Endothelial cell of umbilical vein (primary cell): ENCODE results near the gene ABCD1. TPM values are rescaled to one million over a fixed set of nuclear protein-coding genes. Genes with fewer than 3 reads are reported as not detected.
"Not testable (repeated sequence)": the region's sequence is repeated elsewhere in the genome, so short reads cannot be mapped to it uniquely, and the experiment has no call there.

Experiments
- BruUV-seq: library from RNA; stranded (reverse); fragments of 400-500 nt; replicated peaks from 2 replicates; lab custom pipeline; 2021; lab: Mats Ljungman, UMichigan
- CTCF ChIA-PET: fragments of 300-600, 350-600 bp; sonication (Branson Sonifier 250); formaldehyde crosslinking; loops from one replicate; lab custom pipeline; 2021; ENCODE audit warnings: antibody characterized with exemption, inconsistent platforms; lab: Charles Lee
- POLR2A ChIA-PET: fragments of 300-600, 350-600 bp; sonication (Branson Sonifier 250); formaldehyde crosslinking; loops from one replicate; lab custom pipeline; 2021; ENCODE audit warnings: antibody characterized with exemption, inconsistent platforms; lab: Charles Lee
- DNase-seq: peaks from one replicate; pipeline ENCODE4 v3.0.0-alpha.2; 2011; ENCODE audit warnings: low read depth, low spot score
- FAIRE-seq: peaks from 2 replicates; lab custom pipeline; 2011; peaks lifted over from hg19 to GRCh38; lab: Jason Lieb, UNC
- H2AFZ ChIP-seq: 2 replicates; pipeline ENCODE4 v1.6.0; 2012; ENCODE audit warnings: low read depth, low read length, control low read depth, inconsistent platforms
- H3K27ac ChIP-seq: 2 replicates; pipeline ENCODE4 v1.5.1; 2011; ENCODE audit warnings: low read depth, mild to moderate bottlenecking, control low read depth, low read length, moderate library complexity; ENCODE audit not compliant: insufficient read depth
- H3K27me3 ChIP-seq, 2 experiments: 2 replicates each; pipeline versions ENCODE4 v1.6.0 to v1.6.1; 2011; ENCODE audit warnings: low read length in 2 of 2, mixed read lengths in 1 of 2; ENCODE audit not compliant: control insufficient read depth in 2 of 2, insufficient read depth in 2 of 2
- H3K36me3 ChIP-seq, 2 experiments: 2 replicates in 1 of 2; 3 replicates in 1 of 2; pipeline ENCODE4 v1.5.1; 2011; ENCODE audit warnings: low read length in 2 of 2, mild to moderate bottlenecking in 1 of 2, moderate library complexity in 1 of 2; ENCODE audit not compliant: control insufficient read depth in 2 of 2, insufficient read depth in 2 of 2; ENCODE audit errors: extremely low read depth in 1 of 2
- H3K4me1 ChIP-seq: 3 replicates; pipeline ENCODE4 v1.5.1; 2011; ENCODE audit warnings: mild to moderate bottlenecking, low read length; ENCODE audit not compliant: control insufficient read depth, insufficient read depth; ENCODE audit errors: extremely low read depth
- H3K4me2 ChIP-seq: 2 replicates; pipeline ENCODE4 v1.6.1; 2011; ENCODE audit warnings: low read length, control low read depth, mixed read lengths; ENCODE audit not compliant: insufficient read depth
- H3K4me3 ChIP-seq, 3 experiments: fragments of 200-600 bp in 1 of 3; sonication (generic), shearing (Covaris generic) in 1 of 3; replicated peaks in 1 of 3; 2 replicates each; pipeline ENCODE4 v1.5.1; 2011 to 2016; ENCODE audit warnings: control low read depth in 3 of 3, low read length in 3 of 3, mild to moderate bottlenecking in 2 of 3, inconsistent platforms in 1 of 3, low read depth in 1 of 3, moderate library complexity in 1 of 3; ENCODE audit not compliant: insufficient read depth in 1 of 3
- H3K79me2 ChIP-seq: 2 replicates; pipeline ENCODE4 v1.6.0; 2012; ENCODE audit warnings: low read length, inconsistent platforms; ENCODE audit not compliant: control insufficient read depth, insufficient read depth
- H3K9ac ChIP-seq: replicated peaks from 2 replicates; pipeline ENCODE3; 2011; ENCODE audit warnings: low read length, control low read depth; ENCODE audit not compliant: insufficient read depth; ENCODE audit errors: extremely low read depth
- H3K9me1 ChIP-seq: replicated peaks from 3 replicates; pipeline ENCODE4 v1.6.0; 2011; ENCODE audit warnings: mild to moderate bottlenecking, low read length; ENCODE audit not compliant: control insufficient read depth, insufficient read depth; ENCODE audit errors: extremely low read depth
- H3K9me3 ChIP-seq: replicated peaks from 2 replicates; pipeline ENCODE4 v1.5.1; 2012; ENCODE audit warnings: low read length, inconsistent platforms; ENCODE audit not compliant: control insufficient read depth, insufficient read depth
- H4K20me1 ChIP-seq: replicated peaks from 2 replicates; pipeline ENCODE3; 2011; ENCODE audit warnings: mild to moderate bottlenecking, low read length; ENCODE audit not compliant: control insufficient read depth, insufficient read depth; ENCODE audit errors: extremely low read depth
- CTCF ChIP-seq, 2 donors: IDR thresholded peaks; 1 replicate in 1 of 2; 2 replicates in 1 of 2; pipeline ENCODE4 v1.5.1; 2011; ENCODE audit warnings: low read length in 2 of 2, mild to moderate bottlenecking in 2 of 2, moderate library complexity in 2 of 2, control low read depth in 1 of 2, inconsistent platforms in 1 of 2, low read depth in 1 of 2; ENCODE audit not compliant: insufficient read depth in 1 of 2; ENCODE audit errors: extremely low read depth in 1 of 2
- EZH2 ChIP-seq: IDR thresholded peaks from 2 replicates; pipeline ENCODE4 v1.6.1; 2012; ENCODE audit warnings: borderline replicate concordance, low read depth, mild to moderate bottlenecking, moderate library complexity, low read length, inconsistent platforms; ENCODE audit not compliant: severe bottlenecking
- FOS ChIP-seq: IDR thresholded peaks from 2 replicates; pipeline ENCODE4 v1.6.1; 2011; ENCODE audit warnings: mild to moderate bottlenecking, low read length, moderate library complexity, borderline replicate concordance; ENCODE audit not compliant: insufficient read depth
- GATA2 ChIP-seq: IDR thresholded peaks from 2 replicates; pipeline ENCODE4 v1.7.0; 2011; ENCODE audit warnings: low read depth, mild to moderate bottlenecking, moderate library complexity, mixed read lengths, low read length; ENCODE audit not compliant: insufficient read length, insufficient read depth
- JUN ChIP-seq: IDR thresholded peaks from 2 replicates; pipeline ENCODE4 v1.6.1; 2011; ENCODE audit warnings: borderline replicate concordance, low read depth; ENCODE audit not compliant: insufficient read length, insufficient read depth
- MAX ChIP-seq: IDR thresholded peaks from 2 replicates; pipeline ENCODE4 v1.6.1; 2011; ENCODE audit not compliant: insufficient read depth, insufficient read length
- MYC ChIP-seq: IDR thresholded peaks from one replicate; pipeline ENCODE4 v1.6.1; 2011; ENCODE audit warnings: mild to moderate bottlenecking, low read depth, low read length
- POLR2A ChIP-seq: IDR thresholded peaks from 2 replicates; pipeline ENCODE4 v1.6.1; 2012; ENCODE audit warnings: low read depth, mild to moderate bottlenecking, control low read depth, low read length
- POLR2AphosphoS5 ChIP-seq: IDR thresholded peaks from 2 replicates; pipeline ENCODE4 v1.6.1; 2012; ENCODE audit warnings: low read depth, mild to moderate bottlenecking, control low read depth, low read length, moderate library complexity; ENCODE audit not compliant: insufficient read depth
- dilution Hi-C: fragments of 300-500 bp; cut with MboI; formaldehyde crosslinking; loops from one replicate; pipeline ENCODE4 v1.15.0; 2019; ENCODE audit warnings: low sequenced_read_pairs; ENCODE audit not compliant: extremely low pct_ligation_motif_present
- intact Hi-C: fragments of 100-400 bp; cut with micrococcal nuclease; formaldehyde crosslinking; loops from one replicate; pipeline ENCODE4 v1.10.0; 2022
- polyA plus RNA-seq, 4 experiments: library from polyadenylated mRNA; depleted of rRNA in 3 of 4; stranded (reverse) in 3 of 4; unstranded in 1 of 4; fragments of >200 nt; gene quantifications; 2 replicates each; pipeline versions ENCODE4 v1.2.1 to v1.2.3, GENCODE V29; 2011 to 2012; ENCODE audit warnings: missing spikeins in 1 of 4
- total RNA-seq: library from RNA; stranded (reverse); gene quantifications from 2 replicates; pipeline ENCODE4 v1.2.3, GENCODE V29; 2021

ABCD1 gene
- total and polyA plus RNA-seq, 2 donors (not counting 3 experiments of a cell fraction or from before 2014, with no cell fraction given), result 9.1 to 12.9 TPM

GRCh38 chrX:153699784-153700371, 24.8 kb upstream of the ABCD1 start:
- CTCF ChIA-PET, H3K79me2 ChIP-seq, H3K9me3 ChIP-seq, POLR2A ChIA-PET, H2AFZ ChIP-seq, dilution Hi-C loops, BruUV-seq, H3K27me3 ChIP-seq, FAIRE-seq, intact Hi-C loops, DNase-seq, H4K20me1 ChIP-seq, H3K4me3 ChIP-seq, H3K9ac ChIP-seq, H3K9me1 ChIP-seq, H3K4me2 ChIP-seq: not testable (repeated sequence)
- Histone ChIP-seq H3K4me1 (peaks cover 15% of the 10 kb centered on the region), H3K36me3 (peaks cover 2 to 19% of the 10 kb centered on the region in 2 experiments), H3K27ac (peak overlapping the region; percentile 23)

GRCh38 chrX:153700376-153700945, 24.2 kb upstream of the ABCD1 start:
- H3K79me2 ChIP-seq, result no peaks in the 10 kb centered on the region
- peak overlapping the region; percentile 23 for H3K27ac ChIP-seq
- TF ChIP-seq MYC, result no peak
- no peak for TF ChIP-seq POLR2A
- TF ChIP-seq JUN, result no peak
- TF ChIP-seq POLR2AphosphoS5, result no peak
- TF ChIP-seq EZH2, result no peak
- TF ChIP-seq CTCF (IDR thresholded peaks at IDR 0.05; ENCODE audit: extremely low read depth in 1 of 2, insufficient read depth in 1 of 2, low read depth in 1 of 2, low read length in 2 of 2), result no peak
- no peak for TF ChIP-seq FOS
- no peak for TF ChIP-seq GATA2
- TF ChIP-seq MAX, result no peak
- dilution Hi-C loops (no loop called here), intact Hi-C loops (no loop called here)
- H3K9me1 ChIP-seq, result no peaks in the 10 kb centered on the region
- FAIRE-seq (no peak), DNase-seq (no peak)
- H3K27me3 ChIP-seq, result no peaks in the 10 kb centered on the region
- no peaks in the 10 kb centered on the region for H4K20me1 ChIP-seq
- H3K36me3 ChIP-seq, result peaks cover 2 to 19% of the 10 kb centered on the region in 2 experiments
- H2AFZ ChIP-seq, result no peak overlapping the region
- BruUV-seq, result TSS peak; percentile 71
- no peak overlapping the region for H3K9ac ChIP-seq
- no peaks in the 10 kb centered on the region for H3K9me3 ChIP-seq
- CTCF ChIA-PET, result no interaction called here
- H3K4me3 ChIP-seq, result no peak overlapping the region
- no peak overlapping the region for H3K4me2 ChIP-seq
- peaks cover 19% of the 10 kb centered on the region for H3K4me1 ChIP-seq
- POLR2A ChIA-PET, result no interaction called here
